GM23338 (cell line): ENCODE measurements around the gene RAPGEF4.

Source experiments
- CREB1 ChIP-seq: fragments of 250-450 bp; sonication (Bioruptor Pico); IDR thresholded peaks from 2 replicates; pipeline ENCODE4 v1.5.0; 2020; ENCODE audit warnings: low read depth, mild to moderate bottlenecking, moderate library complexity
- ETS1 ChIP-seq: IDR thresholded peaks from 2 replicates; pipeline ENCODE4 v1.6.1; 2016; ENCODE audit warnings: antibody characterized with exemption
- EZH2 ChIP-seq: fragments of 200-600 bp; sonication (generic); IDR thresholded peaks from one replicate; pipeline ENCODE4 v1.8.0; 2017; ENCODE audit warnings: antibody characterized with exemption, mild to moderate bottlenecking, low read depth; ENCODE audit not compliant: unreplicated experiment
- EZH2phosphoT487 ChIP-seq: fragments of 200-600 bp; sonication (generic); IDR thresholded peaks from one replicate; pipeline ENCODE4 v1.8.1; 2018; ENCODE audit warnings: antibody characterized with exemption; ENCODE audit not compliant: unreplicated experiment
- JUNB ChIP-seq: IDR thresholded peaks from one replicate; pipeline ENCODE4 v1.6.1; 2016; ENCODE audit warnings: antibody characterized with exemption; ENCODE audit not compliant: unreplicated experiment
- NANOG ChIP-seq: IDR thresholded peaks from 2 replicates; pipeline ENCODE4 v1.6.1; 2016; ENCODE audit warnings: antibody characterized with exemption, borderline replicate concordance
- POLR2AphosphoS5 ChIP-seq: IDR thresholded peaks from 2 replicates; pipeline ENCODE4 v1.6.1; 2016; ENCODE audit warnings: antibody characterized with exemption, low read depth
- REST ChIP-seq: IDR thresholded peaks from one replicate; pipeline ENCODE4 v1.6.1; 2018; ENCODE audit warnings: antibody characterized with exemption; ENCODE audit not compliant: unreplicated experiment
- STAT1 ChIP-seq: IDR thresholded peaks from one replicate; pipeline ENCODE4 v1.6.1; 2016; ENCODE audit warnings: antibody characterized with exemption; ENCODE audit not compliant: unreplicated experiment
- ZNF114 ChIP-seq: fragments of 250-450 bp; sonication (Bioruptor Pico); IDR thresholded peaks from 2 replicates; pipeline ENCODE4 v1.5.0; 2020; ENCODE audit warnings: mild to moderate bottlenecking, moderate library complexity
- ZNF331 ChIP-seq: fragments of 250-450 bp; sonication (Bioruptor Pico); IDR thresholded peaks from 2 replicates; pipeline ENCODE4 v1.5.0; 2020; ENCODE audit warnings: low read depth, mild to moderate bottlenecking, moderate library complexity
- ZNF462 ChIP-seq: fragments of 250-450 bp; sonication (Bioruptor Pico); IDR thresholded peaks from 2 replicates; pipeline ENCODE4 v1.5.0; 2020; ENCODE audit warnings: mild to moderate bottlenecking, moderate library complexity
- TF ChIP-seq, protein P1 (sequence below), 2 experiments: fragments of 200-600 bp in 1 of 2; sonication (generic) in 1 of 2; conservative IDR thresholded peaks; 2 replicates each; pipeline versions ENCODE4 v1.5.1 to v1.6.1; 2016 to 2017; ENCODE audit warnings: antibody characterized with exemption in 2 of 2, low read depth in 2 of 2, mild to moderate bottlenecking in 2 of 2, moderate library complexity in 1 of 2

GRCh38 chr2:172947461-172948153 lies 212.0 kb downstream of the RAPGEF4 start:
- TF ChIP-seq, protein P1, sequence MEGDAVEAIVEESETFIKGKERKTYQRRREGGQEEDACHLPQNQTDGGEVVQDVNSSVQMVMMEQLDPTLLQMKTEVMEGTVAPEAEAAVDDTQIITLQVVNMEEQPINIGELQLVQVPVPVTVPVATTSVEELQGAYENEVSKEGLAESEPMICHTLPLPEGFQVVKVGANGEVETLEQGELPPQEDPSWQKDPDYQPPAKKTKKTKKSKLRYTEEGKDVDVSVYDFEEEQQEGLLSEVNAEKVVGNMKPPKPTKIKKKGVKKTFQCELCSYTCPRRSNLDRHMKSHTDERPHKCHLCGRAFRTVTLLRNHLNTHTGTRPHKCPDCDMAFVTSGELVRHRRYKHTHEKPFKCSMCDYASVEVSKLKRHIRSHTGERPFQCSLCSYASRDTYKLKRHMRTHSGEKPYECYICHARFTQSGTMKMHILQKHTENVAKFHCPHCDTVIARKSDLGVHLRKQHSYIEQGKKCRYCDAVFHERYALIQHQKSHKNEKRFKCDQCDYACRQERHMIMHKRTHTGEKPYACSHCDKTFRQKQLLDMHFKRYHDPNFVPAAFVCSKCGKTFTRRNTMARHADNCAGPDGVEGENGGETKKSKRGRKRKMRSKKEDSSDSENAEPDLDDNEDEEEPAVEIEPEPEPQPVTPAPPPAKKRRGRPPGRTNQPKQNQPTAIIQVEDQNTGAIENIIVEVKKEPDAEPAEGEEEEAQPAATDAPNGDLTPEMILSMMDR (conservative IDR thresholded peaks at IDR 0.05; ENCODE audit: low read depth in 2 of 2), result no peak
- TF ChIP-seq EZH2phosphoT487 (no peak), POLR2AphosphoS5 (no peak), NANOG (no peak), REST (no peak), EZH2 (no peak), ZNF331 (no peak), STAT1 (no peak), JUNB (no peak), ETS1 (no peak), CREB1 (no peak), ZNF114 (CRISPR knock-in tag) (no peak), ZNF462 (no peak)
